Peyer's patch (tissue), 4 donors: ENCODE data around the gene MYO5C. TPM values are rescaled to one million over a fixed set of nuclear protein-coding genes. Genes with fewer than 3 reads are reported as not detected.
"Not testable (repeated sequence)": the region's sequence is repeated elsewhere in the genome, so short reads cannot be mapped to it uniquely, and the experiment has no call there.

Experiments
- DNase-seq, 3 donors: peaks; one replicate each; pipeline ENCODE4 v3.0.0-alpha.2; 2017 to 2019
- H3K27ac ChIP-seq, 4 donors: fragments of 200-600 bp; sonication (generic); one replicate each; pipeline ENCODE4 v1.5.1; 2016 to 2019
- H3K27me3 ChIP-seq, 2 donors: fragments of 200-600 bp; sonication (generic); one replicate each; pipeline ENCODE4 v1.5.1; 2019
- H3K36me3 ChIP-seq, 3 donors: fragments of 200-600 bp; sonication (generic); one replicate each; pipeline ENCODE4 v1.5.1; 2016 to 2019
- H3K4me1 ChIP-seq, 4 donors: fragments of 200-600 bp; sonication (generic); one replicate each; pipeline ENCODE4 v1.5.1; 2016 to 2019
- H3K4me3 ChIP-seq, 4 donors: fragments of 200-600 bp; sonication (generic); 1 replicate in 3 of 4; 2 replicates in 1 of 4; pipeline ENCODE4 v1.5.1; 2016 to 2019; ENCODE audit warnings: mild to moderate bottlenecking in 1 of 4
- H3K9me3 ChIP-seq, 4 donors: fragments of 200-600 bp; sonication (generic); one replicate each; pipeline ENCODE4 v1.5.1; 2016 to 2019; ENCODE audit warnings: mild to moderate bottlenecking in 1 of 4
- POLR2A ChIP-seq, 2 donors: fragments of 450-650 bp; IDR thresholded peaks; one replicate each; pipeline ENCODE4 v1.5.1; 2017; ENCODE audit warnings: antibody characterized with exemption in 2 of 2, mild to moderate bottlenecking in 2 of 2, moderate library complexity in 2 of 2
- total RNA-seq, 4 donors: library from RNA; depleted of rRNA; stranded (reverse); fragments of >200 nt; gene quantifications; one replicate each; pipeline ENCODE4 v1.1.0, GENCODE V29; 2016
- TF ChIP-seq, protein P1 (sequence below), 6 experiments: fragments of 450-650 bp in 4 of 6; fragments of 200-600 bp in 2 of 6; sonication (generic) in 1 of 6; IDR thresholded peaks; one replicate each; pipeline ENCODE4 v1.5.1; 2017 to 2019; ENCODE audit warnings: antibody characterized with exemption in 6 of 6, mild to moderate bottlenecking in 3 of 6, moderate library complexity in 1 of 6

MYO5C gene
- total RNA-seq, 4 donors from 2014 or later: 29.1 to 60.2 (median 45.4) TPM

DNA sequence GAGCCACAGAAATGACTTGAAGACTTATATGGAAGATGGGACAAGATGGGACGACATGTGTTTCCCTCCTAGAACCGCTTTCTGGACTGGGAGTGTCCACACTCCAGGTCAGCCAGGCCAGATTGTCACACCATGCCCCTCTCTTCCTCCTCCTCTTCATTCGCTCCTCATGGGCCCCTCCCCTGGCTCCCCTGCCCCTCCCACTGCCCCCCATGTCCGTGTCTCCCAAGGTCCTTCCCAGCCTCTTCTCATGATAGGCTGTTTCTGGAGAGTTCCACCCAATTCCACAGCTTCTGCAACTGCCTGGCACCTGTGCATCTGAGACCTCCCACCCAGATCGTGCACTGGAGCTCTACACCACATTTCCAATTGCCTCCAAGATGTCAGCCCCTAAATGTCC lies 6.6 kb downstream of the MYO5C start:
- Histone ChIP-seq H3K4me3 (no peak overlapping the region), H3K9me3 (no peaks in the 10 kb centered on the region), H3K27me3 (no peaks in the 10 kb centered on the region), H3K36me3 (no peaks in the 10 kb centered on the region), H3K27ac (peak overlapping the region in 3 of 4 donors; percentile 17 to 76 (median 56)), H3K4me1 (peaks cover 0 to 23% (median 2%) of the 10 kb centered on the region in 4 donors)
- no peak for TF ChIP-seq POLR2A (IDR thresholded peaks at IDR 0.05)
- TF ChIP-seq, protein P1, sequence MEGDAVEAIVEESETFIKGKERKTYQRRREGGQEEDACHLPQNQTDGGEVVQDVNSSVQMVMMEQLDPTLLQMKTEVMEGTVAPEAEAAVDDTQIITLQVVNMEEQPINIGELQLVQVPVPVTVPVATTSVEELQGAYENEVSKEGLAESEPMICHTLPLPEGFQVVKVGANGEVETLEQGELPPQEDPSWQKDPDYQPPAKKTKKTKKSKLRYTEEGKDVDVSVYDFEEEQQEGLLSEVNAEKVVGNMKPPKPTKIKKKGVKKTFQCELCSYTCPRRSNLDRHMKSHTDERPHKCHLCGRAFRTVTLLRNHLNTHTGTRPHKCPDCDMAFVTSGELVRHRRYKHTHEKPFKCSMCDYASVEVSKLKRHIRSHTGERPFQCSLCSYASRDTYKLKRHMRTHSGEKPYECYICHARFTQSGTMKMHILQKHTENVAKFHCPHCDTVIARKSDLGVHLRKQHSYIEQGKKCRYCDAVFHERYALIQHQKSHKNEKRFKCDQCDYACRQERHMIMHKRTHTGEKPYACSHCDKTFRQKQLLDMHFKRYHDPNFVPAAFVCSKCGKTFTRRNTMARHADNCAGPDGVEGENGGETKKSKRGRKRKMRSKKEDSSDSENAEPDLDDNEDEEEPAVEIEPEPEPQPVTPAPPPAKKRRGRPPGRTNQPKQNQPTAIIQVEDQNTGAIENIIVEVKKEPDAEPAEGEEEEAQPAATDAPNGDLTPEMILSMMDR (IDR thresholded peaks at IDR 0.05): no peak
- DNase-seq: no peak

DNA sequence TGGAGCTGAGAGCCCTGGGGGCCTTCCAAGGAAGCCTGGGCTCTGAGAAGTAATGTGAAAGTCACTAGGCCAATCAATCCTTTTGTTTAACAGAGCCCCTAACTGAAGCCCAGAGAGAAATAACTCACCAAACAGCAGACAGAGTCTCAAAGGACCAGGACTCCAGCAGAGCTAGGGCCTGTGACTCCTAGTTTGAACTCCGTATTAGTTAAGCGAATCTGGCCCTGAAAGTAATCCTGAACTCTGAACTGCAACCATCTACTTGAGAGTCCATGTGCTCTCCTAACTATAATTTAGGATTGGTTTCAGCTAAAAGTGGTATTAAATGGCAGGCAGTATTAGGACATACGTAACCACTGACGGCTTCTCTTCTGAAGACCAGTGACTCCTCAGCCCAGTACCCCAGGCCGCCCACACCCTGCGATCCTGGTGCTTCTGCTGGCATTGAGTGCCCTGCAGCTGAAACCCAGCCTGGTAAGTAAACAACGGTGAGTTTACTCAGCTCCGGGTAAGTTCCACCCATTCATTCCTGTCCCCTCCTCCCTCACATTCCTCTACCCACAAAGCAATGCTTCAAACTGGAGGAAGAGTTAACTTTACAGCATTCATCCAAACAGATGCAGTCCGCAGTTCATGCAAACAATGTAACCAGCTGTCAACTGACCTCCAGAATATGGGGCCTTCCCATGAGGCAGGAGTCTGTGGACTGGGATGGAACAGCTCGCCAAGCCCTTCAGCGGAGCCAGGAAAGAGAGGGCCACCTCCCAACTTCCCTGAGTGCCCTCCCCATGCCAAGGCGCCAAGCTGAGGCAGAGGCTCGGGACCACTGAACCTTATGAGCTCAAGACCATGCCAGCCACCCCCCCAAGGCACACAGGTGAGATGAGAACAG lies 7.3 kb downstream of the MYO5C start:
- Histone ChIP-seq H3K27ac (peak overlapping the region in 3 of 4 donors; percentile 23 to 76 (median 56)), H3K4me1 (peaks cover 0 to 23% (median 2%) of the 10 kb centered on the region in 4 donors), H3K4me3 (no peak overlapping the region), H3K9me3 (no peaks in the 10 kb centered on the region), H3K27me3 (no peaks in the 10 kb centered on the region), H3K36me3 (no peaks in the 10 kb centered on the region)
- TF ChIP-seq POLR2A (IDR thresholded peaks at IDR 0.05): peak in 1 of 2 donors; percentile 20
- TF ChIP-seq, protein P1 (IDR thresholded peaks at IDR 0.05): no peak
- DNase-seq: peak in 2 of 3 donors; percentile 71

DNA sequence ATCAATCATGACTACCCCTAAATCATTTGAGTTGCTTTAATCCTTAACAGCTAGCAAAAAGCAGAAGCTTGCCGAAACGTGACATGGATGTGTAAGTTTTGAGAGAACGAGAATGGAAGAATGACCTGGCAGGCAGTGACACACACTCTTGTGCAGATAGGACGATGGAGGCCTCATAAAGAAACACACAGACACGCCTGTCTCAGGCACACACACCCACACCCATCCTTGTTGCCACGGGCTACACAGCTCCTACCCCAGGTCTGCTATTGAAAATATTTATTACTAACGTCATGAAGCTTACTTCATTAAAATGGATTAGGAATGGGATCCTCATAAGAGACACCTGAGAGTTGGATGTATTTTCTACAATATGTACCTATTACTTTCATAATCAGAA lies 8.5 kb downstream of the MYO5C start:
- Histone ChIP-seq H3K4me1 (peaks cover 0 to 23% (median 2%) of the 10 kb centered on the region in 4 donors), H3K9me3 (no peaks in the 10 kb centered on the region), H3K27me3 (no peaks in the 10 kb centered on the region), H3K4me3 (no peak overlapping the region), H3K36me3 (no peaks in the 10 kb centered on the region), H3K27ac (peak overlapping the region in 2 of 4 donors; percentile 56 to 76)
- peak in 2 of 3 donors; percentile 61 to 63 for DNase-seq
- no peak for TF ChIP-seq POLR2A (IDR thresholded peaks at IDR 0.05)
- TF ChIP-seq, protein P1 (IDR thresholded peaks at IDR 0.05): no peak

DNA sequence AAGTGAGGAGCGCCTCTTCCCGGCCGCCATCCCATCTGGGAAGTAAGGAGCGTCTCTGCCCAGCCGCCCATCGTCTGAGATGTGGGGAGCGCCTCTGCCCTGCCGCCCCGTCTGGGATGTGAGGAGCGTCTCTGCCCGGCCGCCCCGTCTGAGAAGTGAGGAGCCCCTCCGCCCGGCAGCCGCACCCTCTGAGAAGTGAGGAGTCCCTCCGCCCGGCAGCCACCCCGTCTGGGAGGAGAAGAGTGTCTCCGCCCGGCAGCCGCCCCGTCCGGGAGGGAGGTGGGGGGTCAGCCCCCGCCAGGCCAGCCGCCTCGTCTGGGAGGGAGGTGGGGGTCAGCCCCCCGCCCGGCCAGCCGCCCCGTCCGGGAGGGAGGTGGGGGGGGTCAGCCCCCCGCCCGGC lies 9.7 kb downstream of the MYO5C start:
- not testable (repeated sequence) for H3K27ac ChIP-seq, H3K36me3 ChIP-seq, H3K27me3 ChIP-seq, H3K9me3 ChIP-seq, DNase-seq, H3K4me3 ChIP-seq
- H3K4me1 ChIP-seq: peaks cover 0 to 23% (median 2%) of the 10 kb centered on the region in 4 donors

DNA sequence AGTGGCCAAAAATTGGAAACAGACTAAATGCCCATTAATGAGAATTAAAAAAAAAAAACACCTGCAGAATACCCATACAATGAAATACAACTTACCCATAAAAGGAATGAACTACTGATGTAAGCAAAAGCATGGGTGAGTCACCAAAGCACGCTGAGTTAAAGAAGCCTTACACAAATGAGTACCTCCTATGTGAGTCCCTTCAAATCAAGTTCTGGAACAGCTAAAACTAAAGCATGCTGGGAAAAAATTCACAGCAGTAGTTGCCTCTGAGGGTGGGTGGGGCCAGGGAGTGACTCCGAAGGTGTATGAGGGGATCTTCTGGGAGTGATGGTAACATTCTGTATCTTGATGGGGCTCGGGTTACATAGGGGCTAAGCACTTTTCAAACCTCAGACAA lies 11.4 kb downstream of the MYO5C start:
- H3K27me3 ChIP-seq: no peaks in the 10 kb centered on the region
- H3K4me3 ChIP-seq: no peak overlapping the region
- H3K9me3 ChIP-seq: no peaks in the 10 kb centered on the region
- peaks cover 0 to 19% (median 2%) of the 10 kb centered on the region in 4 donors for H3K4me1 ChIP-seq
- DNase-seq: no peak
- H3K36me3 ChIP-seq: no peaks in the 10 kb centered on the region
- H3K27ac ChIP-seq: no peak overlapping the region
- TF ChIP-seq POLR2A (IDR thresholded peaks at IDR 0.05): no peak
- TF ChIP-seq, protein P1 (IDR thresholded peaks at IDR 0.05): no peak

DNA sequence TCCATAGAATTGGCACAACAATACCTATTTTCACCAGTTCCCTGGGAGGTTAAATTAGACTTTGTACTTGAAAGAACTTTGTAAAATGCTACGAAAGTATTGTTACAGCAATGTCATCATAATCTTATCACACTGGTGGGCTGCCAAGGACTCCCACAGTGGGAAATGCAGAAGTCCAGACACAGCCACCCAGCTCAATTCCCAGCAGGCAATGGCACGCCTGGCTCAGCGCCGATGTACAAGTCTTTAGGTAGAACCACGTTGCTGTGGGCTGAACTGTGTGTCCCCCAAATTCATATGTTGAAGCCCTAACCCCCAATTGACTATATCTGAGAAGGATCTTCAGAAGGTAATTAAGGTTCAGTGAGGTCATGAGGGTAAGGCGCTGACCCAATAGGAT lies 12.3 kb downstream of the MYO5C start:
- Histone ChIP-seq H3K27me3 (no peaks in the 10 kb centered on the region), H3K4me3 (no peak overlapping the region), H3K36me3 (no peaks in the 10 kb centered on the region), H3K4me1 (peaks cover 0 to 10% (median 2%) of the 10 kb centered on the region in 4 donors), H3K9me3 (no peaks in the 10 kb centered on the region), H3K27ac (no peak overlapping the region)
- no peak for TF ChIP-seq POLR2A (IDR thresholded peaks at IDR 0.05)
- TF ChIP-seq, protein P1 (IDR thresholded peaks at IDR 0.05): no peak
- DNase-seq: no peak
